H1 (cell line): ENCODE measurements around the gene SEC16A. TPM values are rescaled to one million over a fixed set of nuclear protein-coding genes. Genes with fewer than 3 reads are reported as not detected.

ENCODE experiments used
- BACH1 ChIP-seq: IDR thresholded peaks from 2 replicates; pipeline ENCODE4 v1.6.1; 2012; ENCODE audit warnings: low read length, improper control_type of control experiment
- BRCA1 ChIP-seq: IDR thresholded peaks from 2 replicates; pipeline ENCODE4 v1.6.1; 2012; ENCODE audit warnings: low read depth, low read length, improper control_type of control experiment
- CREB1 ChIP-seq: IDR thresholded peaks from 2 replicates; pipeline ENCODE4 v1.6.1; 2012; ENCODE audit warnings: inconsistent platforms
- CTCF ChIP-seq, 3 experiments: IDR thresholded peaks; 1 replicate in 2 of 3; 2 replicates in 1 of 3; pipeline versions ENCODE4 v1.5.1 to v1.6.1; 2011; ENCODE audit warnings: low read length in 3 of 3, mild to moderate bottlenecking in 3 of 3, inconsistent platforms in 2 of 3, low read depth in 1 of 3, moderate library complexity in 1 of 3; ENCODE audit not compliant: insufficient read depth in 1 of 3; ENCODE audit errors: control extremely low read depth in 1 of 3
- EGR1 ChIP-seq: IDR thresholded peaks from 2 replicates; pipeline ENCODE4 v1.6.1; 2011; ENCODE audit warnings: low read depth, low read length, borderline replicate concordance
- RFX5 ChIP-seq: IDR thresholded peaks from 2 replicates; pipeline ENCODE4 v1.6.1; 2011; ENCODE audit warnings: low read depth, low read length, improper control_type of control experiment, borderline replicate concordance
- SIX5 ChIP-seq: IDR thresholded peaks from 2 replicates; pipeline ENCODE4 v1.6.1; 2011; ENCODE audit warnings: mild to moderate bottlenecking, low read depth, low read length
- SP1 ChIP-seq: IDR thresholded peaks from 2 replicates; pipeline ENCODE4 v1.6.1; 2011; ENCODE audit warnings: low read depth, low read length
- polyA plus RNA-seq, 7 experiments: library from polyadenylated mRNA; depleted of rRNA in 3 of 7; stranded (reverse) in 5 of 7; unstranded in 2 of 7; fragments of >200 nt in 5 of 7; fragments of 200-250 nt in 2 of 7; gene quantifications; 1 replicate in 5 of 7; 2 replicates in 1 of 7; 4 replicates in 1 of 7; pipeline versions ENCODE4 v1.2.1 to v1.2.3, GENCODE V29; 2011 to 2013; ENCODE audit warnings: missing spikeins in 2 of 7, mixed read lengths in 2 of 7
- total RNA-seq: library from RNA; stranded (reverse); fragmentation: NEBNext Ultra II Directional; extraction: Animal tissue kit (Norgen Biotek cat#: 25700); gene quantifications from 2 replicates; pipeline ENCODE4 v1.2.1, GENCODE V29; 2021

Gene SEC16A
- total and polyA plus RNA-seq, 2 of the 8 experiments (the other 6 are each of a cell fraction or from before 2014, with no cell fraction given), result 21.6 to 49.0 TPM

DNA sequence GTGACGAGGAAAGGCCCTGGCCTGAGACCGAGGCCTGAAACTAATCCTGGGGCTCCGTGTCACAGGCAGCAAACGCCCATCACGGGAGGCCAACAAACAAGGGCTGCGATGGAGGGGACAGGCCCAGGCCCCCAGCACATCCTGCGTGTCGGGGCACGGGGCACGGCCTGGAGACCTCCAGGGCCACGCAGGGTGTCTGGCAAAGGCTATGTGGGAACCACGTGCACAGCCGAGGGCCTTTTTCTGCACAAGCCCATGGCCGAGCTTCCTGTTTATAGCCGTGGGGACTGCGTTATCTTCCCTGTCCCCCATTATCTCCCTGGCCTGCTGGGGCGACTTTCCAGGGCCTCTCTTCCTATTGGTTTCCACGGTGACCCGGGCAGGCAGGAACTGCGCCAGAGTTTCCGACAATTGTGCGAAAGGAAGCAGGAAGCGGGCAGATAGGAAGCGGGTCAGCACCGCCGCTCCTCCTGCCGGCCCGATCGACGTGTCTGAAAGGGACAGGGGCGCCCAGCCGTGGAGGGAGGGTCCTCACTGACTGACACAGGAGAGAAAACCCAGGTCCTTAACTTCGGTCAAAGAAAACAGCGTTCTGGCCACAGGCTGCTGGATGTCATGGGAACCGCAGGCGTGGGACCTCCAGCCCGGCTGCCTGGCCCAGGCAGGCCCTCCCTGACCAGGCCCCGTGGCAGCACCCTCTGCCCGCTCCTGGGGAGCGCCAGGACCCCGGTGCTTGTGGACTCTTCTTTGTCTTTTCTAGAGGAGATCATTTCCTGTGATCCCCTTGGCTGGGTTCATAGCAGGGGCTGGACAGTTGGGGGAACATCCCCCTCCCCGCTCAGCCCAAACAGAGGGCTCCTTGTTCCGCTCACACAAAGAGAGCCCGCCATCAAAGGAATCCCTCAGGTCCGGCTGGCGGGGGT is 29.1 kb upstream of the SEC16A start (continued):
- TF ChIP-seq SIX5 (no peak), BRCA1 (no peak), SP1 (no peak), CREB1 (no peak), RFX5 (no peak), EGR1 (no peak), CTCF (IDR thresholded peaks at IDR 0.05; ENCODE audit: control extremely low read depth in 1 of 3, insufficient read depth in 1 of 3, low read depth in 1 of 3, low read length in 3 of 3) (no peak), BACH1 (no peak)
